Esophagus squamous epithelium (tissue), 4 donors: ENCODE results near the gene AP5Z1.

ENCODE experiments used
- CTCF ChIP-seq, 6 experiments: fragments of 450-650 bp in 4 of 6; fragments of 200-600 bp in 2 of 6; sonication (generic) in 2 of 6; IDR thresholded peaks; one replicate each; pipeline ENCODE4 v1.5.1; 2016 to 2019; ENCODE audit warnings: antibody characterized with exemption in 6 of 6, mild to moderate bottlenecking in 4 of 6, moderate library complexity in 4 of 6
- POLR2A ChIP-seq, 4 donors: fragments of 450-650 bp; IDR thresholded peaks; one replicate each; pipeline ENCODE4 v1.6.1; 2017; ENCODE audit warnings: antibody characterized with exemption in 4 of 4, mild to moderate bottlenecking in 4 of 4, moderate library complexity in 3 of 4

- no peak for TF ChIP-seq CTCF (IDR thresholded peaks at IDR 0.05)
- TF ChIP-seq POLR2A (IDR thresholded peaks at IDR 0.05): no peak
These were observed 41.4 kb upstream of the AP5Z1 start for GRCh38 chr7:4733936-4734528.
